Keratinocyte (primary cell): ENCODE data around the gene THBS4. TPM values are rescaled to one million over a fixed set of nuclear protein-coding genes. Genes with fewer than 3 reads are reported as not detected.

Source experiments
- DNase-seq: peaks from one replicate; pipeline ENCODE4 v3.0.0-alpha.2; 2011; ENCODE audit warnings: low read depth, missing footprints, low spot score
- FAIRE-seq: peaks from 2 replicates; lab custom pipeline; 2011; peaks lifted over from hg19 to GRCh38; lab: Jason Lieb, UNC
- H2AFZ ChIP-seq: 2 replicates; pipeline ENCODE4 v1.6.0; 2012; ENCODE audit warnings: low read length, control low read depth, inconsistent platforms; ENCODE audit not compliant: control insufficient read depth
- H3K27ac ChIP-seq: 2 replicates; pipeline ENCODE4 v1.5.1; 2011; ENCODE audit warnings: low read length; ENCODE audit not compliant: control insufficient read depth, insufficient read depth
- H3K27me3 ChIP-seq: 3 replicates; pipeline ENCODE4 v1.6.0; 2011; ENCODE audit warnings: low read length; ENCODE audit not compliant: control insufficient read depth, insufficient read depth; ENCODE audit errors: extremely low read depth
- H3K36me3 ChIP-seq, 2 experiments: 2 replicates in 1 of 2; 3 replicates in 1 of 2; pipeline ENCODE4 v1.5.1; 2011; ENCODE audit warnings: low read length in 2 of 2, mild to moderate bottlenecking in 1 of 2; ENCODE audit not compliant: control insufficient read depth in 2 of 2, insufficient read depth in 2 of 2; ENCODE audit errors: extremely low read depth in 1 of 2
- H3K4me1 ChIP-seq: 3 replicates; pipeline ENCODE4 v1.5.1; 2011; ENCODE audit warnings: low read length; ENCODE audit not compliant: control insufficient read depth, insufficient read depth; ENCODE audit errors: extremely low read depth
- H3K4me2 ChIP-seq: 3 replicates; pipeline ENCODE4 v1.6.0; 2011; ENCODE audit warnings: low read depth, low read length; ENCODE audit not compliant: control insufficient read depth, insufficient read depth; ENCODE audit errors: extremely low read depth
- H3K4me3 ChIP-seq, 3 experiments: fragments of 200-600 bp in 1 of 3; sonication (generic) in 1 of 3; 2 replicates in 2 of 3; 3 replicates in 1 of 3; pipeline ENCODE4 v1.5.1; 2011 to 2016; ENCODE audit warnings: low read length in 3 of 3, mild to moderate bottlenecking in 3 of 3, control low read depth in 2 of 3, inconsistent platforms in 1 of 3, low read depth in 1 of 3, mixed read lengths in 1 of 3, mixed run types in 1 of 3, moderate library complexity in 1 of 3; ENCODE audit not compliant: control insufficient read depth in 2 of 3, insufficient read depth in 2 of 3; ENCODE audit errors: extremely low read depth in 1 of 3
- H3K79me2 ChIP-seq: 2 replicates; pipeline ENCODE4 v1.6.0; 2012; ENCODE audit warnings: low read length; ENCODE audit not compliant: control insufficient read depth, insufficient read depth
- H3K9ac ChIP-seq: 3 replicates; pipeline ENCODE4 v1.6.0; 2011; ENCODE audit warnings: low read length; ENCODE audit not compliant: control insufficient read depth, insufficient read depth; ENCODE audit errors: extremely low read depth
- H3K9me1 ChIP-seq: 3 replicates; pipeline ENCODE4 v1.6.0; 2011; ENCODE audit warnings: low read length; ENCODE audit not compliant: control insufficient read depth, insufficient read depth; ENCODE audit errors: extremely low read depth
- H3K9me3 ChIP-seq: 2 replicates; pipeline ENCODE4 v1.5.1; 2012; ENCODE audit warnings: low read depth, low read length; ENCODE audit not compliant: control insufficient read depth
- H4K20me1 ChIP-seq: 3 replicates; pipeline ENCODE4 v1.6.0; 2011; ENCODE audit warnings: low read length; ENCODE audit not compliant: control insufficient read depth, insufficient read depth; ENCODE audit errors: extremely low read depth
- CTCF ChIP-seq, 3 experiments: IDR thresholded peaks in 1 of 3; conservative IDR thresholded peaks in 1 of 3; optimal IDR thresholded peaks in 1 of 3; 2 replicates in 2 of 3; 3 replicates in 1 of 3; pipeline versions ENCODE3 to v1.5.1; 2011; ENCODE audit warnings: low read length in 3 of 3, mild to moderate bottlenecking in 3 of 3, moderate library complexity in 2 of 3, control low read depth in 1 of 3, inconsistent platforms in 1 of 3; ENCODE audit not compliant: insufficient read depth in 2 of 3; ENCODE audit errors: extremely low read depth in 1 of 3
- EZH2 ChIP-seq: IDR thresholded peaks from one replicate; pipeline ENCODE4 v1.6.1; 2012; ENCODE audit warnings: inconsistent platforms, mild to moderate bottlenecking, low read length, moderate library complexity
- dilution Hi-C: fragments of 300-500 bp; cut with MboI; formaldehyde crosslinking; loops from one replicate; pipeline ENCODE4 v1.7.0; 2020; ENCODE audit warnings: low sequenced_read_pairs; ENCODE audit not compliant: extremely low pct_ligation_motif_present
- polyA plus RNA-seq, 5 experiments: library from polyadenylated mRNA; depleted of rRNA in 3 of 5; stranded (reverse) in 3 of 5; stranded (forward) in 1 of 5; unstranded in 1 of 5; fragments of >200 nt; gene quantifications; 1 replicate in 1 of 5; 2 replicates in 3 of 5; 3 replicates in 1 of 5; pipeline versions ENCODE4 v1.2.1 to v1.2.3, GENCODE V29; 2011 to 2012; ENCODE audit warnings: missing spikeins in 2 of 5, low read depth in 1 of 5, low replicate concordance in 1 of 5

Gene THBS4
- polyA plus RNA-seq, 1 donor (not counting 4 experiments of a cell fraction or from before 2014, with no cell fraction given), result 0.47 TPM

- Histone ChIP-seq H3K27me3 (no peaks in the 10 kb centered on the region), H3K79me2 (no peaks in the 10 kb centered on the region), H3K4me2 (peak overlapping the region; percentile 76), H3K27ac (no peak overlapping the region), H3K4me1 (no peaks in the 10 kb centered on the region), H3K9me3 (no peaks in the 10 kb centered on the region), H2AFZ (no peak overlapping the region), H3K4me3 (peak overlapping the region in 1 of 3 experiments; percentile 58), H4K20me1 (no peaks in the 10 kb centered on the region), H3K36me3 (no peaks in the 10 kb centered on the region), H3K9ac (peak overlapping the region; percentile 22), H3K9me1 (no peaks in the 10 kb centered on the region)
- FAIRE-seq (no peak), DNase-seq (no peak)
- no peak for TF ChIP-seq EZH2
- TF ChIP-seq CTCF (optimal IDR thresholded peaks at IDR 0.05 in 1 of 3, IDR thresholded peaks at IDR 0.05 in 1 of 3, conservative IDR thresholded peaks at IDR 0.05 in 1 of 3; ENCODE audit: extremely low read depth in 1 of 3, insufficient read depth in 2 of 3, low read length in 3 of 3), result peak in 2 of 3 experiments; percentile 75 to 97
- dilution Hi-C loops, result no loop called here
Observed at GRCh38 chr5:80082731-80083100, 47.6 kb downstream of the THBS4 start.

GRCh38 chr5:80083101-80083890 lies 48.1 kb downstream of the THBS4 start:
- TF ChIP-seq CTCF (optimal IDR thresholded peaks at IDR 0.05 in 1 of 3, IDR thresholded peaks at IDR 0.05 in 1 of 3, conservative IDR thresholded peaks at IDR 0.05 in 1 of 3; ENCODE audit: extremely low read depth in 1 of 3, insufficient read depth in 2 of 3, low read length in 3 of 3) (peak; percentile 7 to 64 (median 23)), EZH2 (no peak)
- peak; percentile 28 for DNase-seq
- Histone ChIP-seq H3K9me1 (no peaks in the 10 kb centered on the region), H3K9ac (peak overlapping the region; percentile 22), H3K79me2 (no peaks in the 10 kb centered on the region), H3K4me2 (peak overlapping the region; percentile 76), H3K4me3 (peak overlapping the region in 1 of 3 experiments; percentile 58), H3K9me3 (no peaks in the 10 kb centered on the region), H3K27me3 (no peaks in the 10 kb centered on the region), H3K27ac (no peak overlapping the region), H4K20me1 (no peaks in the 10 kb centered on the region), H3K4me1 (no peaks in the 10 kb centered on the region), H2AFZ (peak overlapping the region; percentile 42), H3K36me3 (no peaks in the 10 kb centered on the region)
- no peak for FAIRE-seq
- dilution Hi-C loops, result no loop called here
